Measurements from ENCODE around the gene APCS. TPM values are rescaled to one million over a fixed set of nuclear protein-coding genes. Genes with fewer than 3 reads are reported as not detected.

Gene APCS
- total RNA-seq, 1 donor from 2014 or later = 1,727 TPM

Other genes starting within 250 kb of the APCS start
- gene OR10J4, start 155.6 kb upstream of the APCS start, total RNA-seq = not detected
- gene OR10J1, start 148.1 kb upstream of the APCS start, total RNA-seq = not detected
- 0.38 TPM for gene OR10J5, start 51.8 kb upstream of the APCS start, total RNA-seq
- 3,370 TPM for gene CRP, start 126.8 kb downstream of the APCS start, total RNA-seq
- gene DUSP23, start 193.1 kb downstream of the APCS start, total RNA-seq = 35.5 TPM
- 0.23 TPM for gene FCRL6, start 214.5 kb downstream of the APCS start, total RNA-seq
- 0.53 TPM for gene SLAMF8, start 239.0 kb downstream of the APCS start, total RNA-seq